ENCODE measurements around the gene SUPT16H.
"Not testable (repeated sequence)": the region's sequence is repeated elsewhere in the genome, so short reads cannot be mapped to it uniquely, and the experiment has no call there.

Gene SUPT16H

DNA sequence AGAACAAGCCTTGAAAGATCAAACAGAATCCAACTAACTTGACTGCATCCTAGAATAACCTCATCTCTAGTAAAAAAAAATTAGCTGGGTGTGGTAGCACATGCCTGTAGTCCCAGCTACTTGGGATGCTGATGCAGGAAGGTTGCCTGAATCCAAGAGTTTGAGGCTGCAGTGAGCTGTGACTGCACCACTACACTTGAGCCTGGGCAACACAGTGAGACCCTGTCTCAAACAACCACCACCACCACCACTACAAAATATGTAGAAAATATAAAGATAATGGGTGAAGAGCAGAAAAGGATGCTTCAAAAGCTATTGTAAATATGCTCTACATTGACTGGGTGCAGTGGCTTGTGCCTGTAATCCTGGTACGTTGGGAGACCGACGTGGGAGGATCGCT, 27.3 kb downstream of the SUPT16H start:
- DNase-seq = no peak

DNA sequence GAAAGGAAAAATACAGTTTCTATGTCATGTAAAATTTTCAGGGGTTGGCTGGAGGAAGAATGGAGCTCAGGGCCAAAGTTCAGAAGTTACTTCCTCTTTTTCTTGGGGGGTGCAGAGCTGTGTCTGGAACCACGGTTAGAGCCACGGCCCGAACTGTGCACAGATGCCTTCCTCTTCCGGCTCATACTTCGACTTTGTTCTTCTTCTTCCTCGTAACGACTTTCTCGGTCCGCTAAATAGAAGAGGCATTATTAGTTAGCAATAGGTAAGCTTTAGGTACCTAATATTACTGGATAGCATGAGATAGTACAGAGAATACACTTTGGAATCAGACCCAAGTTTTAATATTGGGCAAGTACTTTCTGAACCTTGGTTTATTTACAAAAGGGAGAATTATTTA, 31.2 kb downstream of the SUPT16H start:
- no peak for DNase-seq

DNA sequence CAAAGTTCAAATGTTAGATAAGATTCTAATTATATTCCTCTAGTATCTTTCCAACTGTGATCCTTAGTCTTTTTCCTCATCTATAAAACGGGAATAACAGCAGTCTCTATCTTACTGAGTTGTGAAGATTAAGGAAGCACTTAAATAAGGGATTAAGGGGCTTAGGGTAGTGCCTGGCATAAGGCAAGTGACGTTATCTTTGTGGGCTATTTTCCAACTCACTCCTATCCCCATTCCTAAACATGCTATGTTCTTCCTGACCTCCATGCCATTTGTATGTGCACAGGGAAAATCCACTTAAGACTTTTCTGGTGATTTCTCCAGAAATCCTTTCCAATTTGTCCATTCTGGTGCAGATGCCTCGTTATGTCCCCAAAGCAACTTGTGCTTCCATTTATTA, 33.3 kb downstream of the SUPT16H start:
- DNase-seq = no peak

DNA sequence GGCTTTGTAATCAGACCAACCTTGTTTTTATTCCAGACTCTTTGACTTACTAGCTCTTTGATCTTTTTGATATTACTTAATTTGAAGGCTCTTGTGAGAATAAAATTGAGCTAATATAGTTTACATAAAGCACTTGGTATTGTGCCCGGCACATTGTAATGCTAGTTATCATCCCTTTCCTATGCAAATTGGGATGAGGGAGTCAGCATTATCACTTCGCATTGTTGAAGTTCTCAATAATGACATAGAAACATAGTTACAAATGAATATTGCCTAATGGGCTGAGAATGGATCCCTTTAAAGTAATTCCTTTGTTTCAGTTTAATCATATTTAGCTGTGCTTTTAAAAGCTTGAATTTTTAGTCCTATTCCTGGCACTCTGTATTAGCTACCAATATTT, 36.6 kb downstream of the SUPT16H start:
- DNase-seq = no peak

DNA sequence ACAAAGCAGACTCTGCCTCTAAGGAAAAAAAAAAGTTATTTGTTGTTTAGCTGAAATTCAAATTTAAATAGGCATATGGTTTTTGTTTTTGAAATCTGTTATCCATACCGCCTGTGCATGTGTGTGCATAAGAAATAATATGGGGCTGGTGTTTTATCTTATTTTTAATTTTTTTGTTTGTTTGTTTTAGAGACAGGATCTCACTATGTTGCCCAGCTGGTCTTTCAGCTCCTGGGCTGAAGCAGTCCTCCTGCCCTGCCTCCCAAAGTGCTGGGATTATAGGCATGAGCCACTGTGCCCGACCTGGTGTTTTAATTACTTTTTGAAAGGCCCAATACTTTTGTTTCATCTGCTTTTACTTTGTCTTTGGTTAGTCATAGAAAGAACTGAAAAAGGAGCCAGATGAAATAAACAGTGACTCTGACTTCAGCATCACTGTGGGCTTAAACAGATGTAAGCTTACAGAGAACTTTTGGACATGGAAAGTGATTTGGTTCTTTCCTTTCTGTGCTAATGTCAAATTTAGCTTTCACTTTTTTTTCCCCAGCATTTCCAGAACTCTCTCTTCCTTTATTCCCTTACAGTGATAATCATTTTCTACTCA, 37.2 kb downstream of the SUPT16H start:
- DNase-seq = no peak

DNA sequence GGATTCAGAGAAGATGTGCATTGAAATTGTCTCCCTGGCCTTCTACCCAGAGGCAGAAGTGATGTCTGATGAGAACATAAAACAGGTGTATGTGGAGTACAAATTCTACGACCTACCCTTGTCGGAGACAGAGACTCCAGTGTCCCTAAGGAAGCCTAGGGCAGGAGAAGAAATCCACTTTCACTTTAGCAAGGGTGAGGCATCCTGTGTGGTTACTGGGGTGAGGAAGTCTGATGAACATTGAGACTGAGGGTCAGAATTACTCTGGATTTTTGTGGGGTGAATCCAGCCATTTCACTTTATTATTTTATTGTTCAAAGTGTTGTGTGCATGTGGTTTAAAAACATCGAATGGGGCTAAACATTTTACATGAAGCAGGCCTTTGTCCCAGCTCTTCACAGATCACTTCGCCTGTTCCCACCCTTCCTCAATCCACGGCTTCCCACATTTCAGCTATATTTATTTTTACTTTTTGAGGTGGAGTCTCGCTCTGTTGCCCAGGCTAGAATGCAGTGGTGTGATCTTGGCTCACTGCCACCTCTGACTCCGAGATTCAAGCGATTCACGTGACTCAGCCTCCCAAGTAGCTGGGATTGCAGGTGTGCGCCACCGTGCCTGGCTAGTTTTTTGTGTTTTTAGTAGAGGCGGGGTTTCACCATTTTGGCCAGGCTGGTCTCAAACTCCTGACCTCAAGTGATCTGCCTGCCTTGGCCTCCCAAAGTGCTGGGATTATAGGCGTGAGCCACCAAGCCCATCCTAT, 40.6 kb downstream of the SUPT16H start:
- DNase-seq = no peak

DNA sequence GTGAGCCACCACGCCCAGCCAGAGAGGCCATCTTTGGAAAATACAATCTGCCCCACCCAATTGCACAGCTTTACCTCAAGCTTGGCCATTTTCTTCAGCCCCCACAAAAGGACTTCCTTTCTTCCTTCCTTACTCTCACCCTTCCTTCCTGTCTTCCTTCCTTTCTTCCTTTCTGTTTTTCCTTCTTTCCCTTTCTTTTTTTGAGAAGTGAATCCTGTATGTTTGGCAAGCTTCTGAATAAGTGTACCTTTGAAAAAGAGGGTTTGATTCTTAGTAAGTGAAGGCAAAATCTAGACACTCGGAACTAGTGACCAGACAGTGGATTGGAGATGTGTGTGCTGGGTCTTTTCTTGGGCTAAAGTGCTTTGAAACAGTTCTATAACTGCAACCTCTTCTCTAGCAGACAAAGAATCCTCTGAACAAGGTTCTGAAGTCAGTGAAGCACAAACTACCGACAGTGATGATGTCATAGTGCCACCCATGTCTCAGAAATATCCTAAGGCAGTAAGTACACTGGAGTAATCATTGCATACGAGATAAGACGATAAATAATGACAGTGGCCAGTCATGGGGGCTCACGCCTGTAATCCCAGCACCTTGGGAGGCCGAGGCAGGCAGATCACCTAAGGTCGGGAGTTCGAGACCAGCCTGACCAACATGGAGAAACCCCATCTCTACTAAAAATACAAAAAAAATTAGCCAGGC, 49.5 kb downstream of the SUPT16H start:
- no peak for DNase-seq

DNA sequence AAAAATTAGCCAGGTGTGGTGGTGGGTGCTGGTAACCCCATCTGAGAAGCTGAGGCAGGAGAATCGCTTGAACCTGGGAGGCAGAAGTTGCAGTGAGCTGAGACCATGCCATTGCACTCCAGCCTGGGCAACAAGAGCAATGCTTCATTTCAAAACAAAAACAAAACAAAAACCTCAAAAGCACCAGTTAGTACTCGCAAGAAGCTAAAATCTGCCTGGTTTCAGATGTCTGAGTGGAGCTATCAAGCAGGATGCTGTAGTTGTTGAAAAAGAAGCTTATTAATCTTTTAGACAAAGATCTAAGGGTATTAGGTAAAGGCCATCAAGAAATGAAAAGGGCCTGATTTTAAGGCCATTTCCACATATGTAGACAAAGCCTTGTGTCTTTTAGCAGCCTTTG, 50.9 kb downstream of the SUPT16H start:
- no peak for DNase-seq

DNA sequence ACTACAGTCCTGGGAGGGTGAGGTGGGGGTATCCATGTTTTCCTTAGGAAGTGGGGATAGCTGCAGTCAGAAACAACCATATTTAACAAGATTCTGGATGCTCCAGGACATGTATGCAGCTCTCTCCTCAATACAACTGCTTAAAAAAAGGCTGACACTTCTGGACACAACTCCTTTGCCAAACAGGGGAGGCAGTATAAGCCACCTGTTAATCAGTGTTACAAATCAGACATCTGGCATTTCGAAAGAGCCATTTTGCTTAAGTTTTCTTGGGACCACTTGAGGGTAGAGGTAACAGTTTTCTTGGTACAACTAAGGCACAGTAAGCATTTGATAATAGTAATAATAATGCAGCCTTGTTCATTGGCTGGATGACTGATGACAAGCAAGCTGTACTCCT, 56.8 kb downstream of the SUPT16H start:
- DNase-seq = no peak

DNA sequence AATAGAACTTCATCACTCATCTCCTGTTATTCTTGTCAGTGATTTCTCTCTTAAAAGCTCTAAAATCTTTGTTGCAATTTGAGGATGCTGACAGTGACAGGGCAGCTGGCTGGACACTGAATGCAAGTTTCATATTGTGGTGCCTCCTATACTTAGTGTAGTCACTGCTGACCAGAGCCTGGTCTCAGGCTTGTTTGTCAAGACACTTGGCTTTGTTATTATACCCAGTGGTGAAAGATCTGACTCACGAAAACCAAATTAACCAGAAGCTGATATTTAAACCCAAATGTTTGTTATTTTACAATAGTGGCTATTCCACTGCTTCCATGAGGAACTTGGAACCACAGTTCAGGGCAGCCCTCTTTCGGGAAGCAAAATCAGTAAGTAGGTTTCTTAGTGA, 61.1 kb downstream of the SUPT16H start:
- DNase-seq = no peak

DNA sequence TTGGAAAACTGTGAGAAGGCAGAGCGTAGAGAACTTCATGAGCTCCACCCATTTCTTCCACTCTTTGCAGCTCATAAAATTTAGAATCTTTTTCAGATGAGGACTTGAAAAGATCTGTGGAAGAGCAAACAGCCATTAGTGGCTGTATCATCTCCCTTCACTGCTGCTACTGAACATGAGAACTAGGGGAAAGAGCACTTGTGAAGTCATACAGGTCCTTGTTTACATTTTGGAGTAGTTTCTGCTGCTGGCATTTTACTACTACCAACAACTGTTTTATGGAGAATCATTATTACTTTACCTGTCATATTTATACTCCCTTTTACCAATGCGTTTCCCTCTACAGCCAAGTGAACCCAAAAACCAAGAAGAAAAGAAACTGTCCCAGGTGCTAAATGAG, 62.9 kb downstream of the SUPT16H start:
- DNase-seq = no peak

DNA sequence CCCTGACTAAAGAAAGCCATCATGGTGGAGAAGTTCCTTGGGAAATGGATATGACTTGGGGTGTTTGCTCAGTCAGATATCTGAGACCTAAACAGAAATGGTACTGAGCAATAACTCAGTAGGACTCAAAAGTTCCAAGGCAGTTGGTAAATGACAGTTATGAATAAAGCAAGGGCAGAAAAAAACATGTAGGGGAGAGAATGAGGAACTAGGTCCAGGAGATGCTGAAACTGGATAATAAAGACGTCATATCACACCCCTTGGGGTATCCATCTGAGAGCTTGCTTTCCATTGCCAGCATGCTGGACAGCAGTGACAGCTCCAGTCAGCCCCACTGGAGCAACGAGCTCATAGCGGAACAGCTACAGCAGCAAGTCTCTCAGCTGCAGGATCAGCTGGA, 66.4 kb downstream of the SUPT16H start:
- DNase-seq = no peak

DNA sequence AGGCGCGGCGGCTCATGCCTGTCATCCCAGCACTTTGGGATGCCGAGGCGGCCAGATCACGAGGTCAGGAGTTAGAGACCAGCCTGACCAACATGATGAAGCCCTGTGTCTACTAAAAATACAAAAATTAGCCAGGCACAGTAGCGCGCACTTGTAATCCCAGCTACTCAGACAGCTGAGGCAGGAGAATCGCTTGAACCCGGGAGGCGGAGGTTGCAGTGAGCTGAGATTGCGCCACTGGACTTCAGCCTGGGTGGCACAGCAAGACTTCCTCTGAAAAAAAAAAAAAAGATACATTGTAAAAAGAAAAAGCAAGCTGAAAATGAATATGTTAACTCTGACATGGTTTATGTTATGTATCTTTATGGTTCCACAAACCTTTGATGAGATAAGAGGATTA, 70.3 kb downstream of the SUPT16H start:
- no peak for DNase-seq

DNA sequence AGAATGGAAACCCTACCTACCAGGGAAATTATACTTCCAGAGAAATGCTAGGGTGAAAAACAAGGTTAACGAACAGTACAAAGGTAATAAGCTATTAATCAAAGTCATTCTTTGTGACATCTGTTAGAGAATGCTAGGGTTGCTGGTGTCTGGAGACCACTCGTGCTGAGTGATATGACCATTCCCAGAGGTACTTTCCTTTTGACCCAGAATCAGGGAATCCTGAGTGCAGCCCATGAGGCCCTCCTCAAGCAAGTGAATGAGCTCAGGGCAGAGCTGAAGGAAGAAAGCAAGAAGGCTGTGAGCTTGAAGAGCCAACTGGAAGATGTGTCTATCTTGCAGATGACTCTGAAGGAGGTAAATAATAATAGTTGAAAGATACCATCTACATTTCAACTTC, 72.2 kb downstream of the SUPT16H start:
- no peak for DNase-seq

DNA sequence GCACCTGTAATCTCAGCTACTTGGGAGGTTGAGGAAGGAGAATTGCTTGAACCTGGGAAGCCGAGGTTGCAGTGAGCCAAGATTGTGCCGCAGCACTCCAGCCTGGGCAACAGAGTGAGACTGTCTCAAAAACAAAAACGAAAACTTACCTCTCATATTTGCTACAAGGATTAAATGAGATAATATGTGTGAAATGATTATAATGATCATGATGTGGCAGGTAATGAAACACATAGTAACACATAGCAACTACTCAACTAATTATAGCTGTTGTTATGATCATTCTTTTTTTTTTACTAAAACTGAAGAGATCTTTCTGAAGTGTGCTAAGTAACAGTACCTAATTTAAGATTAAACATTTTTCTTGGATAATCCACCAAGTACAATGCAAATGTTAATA, 73.9 kb downstream of the SUPT16H start:
- DNase-seq = no peak

DNA sequence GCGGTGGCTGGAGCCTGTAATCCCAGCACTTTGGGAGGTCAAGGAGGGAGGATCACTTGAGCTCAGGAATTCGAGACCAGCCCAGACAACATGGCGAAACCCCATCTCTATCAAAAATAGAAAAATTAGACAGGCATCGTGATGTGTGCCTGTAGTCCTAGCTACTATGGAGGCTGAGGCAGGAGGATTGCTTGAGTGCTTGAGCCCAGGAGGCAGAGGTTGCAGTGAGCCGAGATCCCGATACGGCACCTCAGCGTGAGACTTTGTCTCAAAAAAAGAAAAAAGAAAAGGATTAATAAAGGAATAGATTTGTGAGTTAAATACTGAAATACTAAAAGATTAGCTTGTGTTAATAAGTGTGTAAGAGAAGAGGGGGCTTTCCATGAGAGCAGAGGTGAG, 74.6 kb downstream of the SUPT16H start:
- DNase-seq = no peak

DNA sequence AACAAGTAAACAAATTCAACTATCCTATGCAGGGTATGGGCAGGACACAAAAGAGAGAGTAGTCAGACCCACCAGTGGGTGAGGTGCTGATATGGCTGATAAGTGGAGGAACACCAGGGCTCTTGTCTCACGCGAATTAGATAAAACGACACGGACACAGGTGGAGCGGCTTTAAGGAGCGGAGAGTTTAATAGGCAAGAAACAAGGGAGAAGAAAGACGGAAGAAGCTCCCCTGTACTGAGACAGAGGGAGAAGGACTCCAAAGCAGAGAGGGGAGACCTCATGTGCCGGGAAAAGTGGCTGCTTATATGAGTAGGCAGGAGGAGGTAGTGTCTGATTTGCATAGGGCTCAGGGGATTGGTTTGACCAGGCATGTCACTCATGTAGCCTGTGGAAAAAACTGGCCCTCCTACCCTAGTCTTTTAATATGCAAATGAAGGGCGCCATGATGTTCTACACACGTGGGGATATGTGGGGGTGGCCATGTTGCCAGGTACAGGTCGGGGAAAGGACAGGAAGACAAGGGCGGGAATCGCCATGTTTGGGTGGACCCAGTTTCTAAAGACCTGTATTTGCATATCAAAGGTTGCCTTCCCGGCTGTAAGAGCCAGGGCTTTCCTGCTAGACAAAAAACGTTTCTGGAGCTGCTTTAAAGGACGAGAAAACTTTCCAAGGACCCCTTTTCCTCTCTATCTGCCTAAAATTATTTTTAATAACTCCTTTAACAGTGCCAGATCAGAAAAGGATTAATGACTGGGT, 75.2 kb downstream of the SUPT16H start:
- peak; percentile 94 for DNase-seq

DNA sequence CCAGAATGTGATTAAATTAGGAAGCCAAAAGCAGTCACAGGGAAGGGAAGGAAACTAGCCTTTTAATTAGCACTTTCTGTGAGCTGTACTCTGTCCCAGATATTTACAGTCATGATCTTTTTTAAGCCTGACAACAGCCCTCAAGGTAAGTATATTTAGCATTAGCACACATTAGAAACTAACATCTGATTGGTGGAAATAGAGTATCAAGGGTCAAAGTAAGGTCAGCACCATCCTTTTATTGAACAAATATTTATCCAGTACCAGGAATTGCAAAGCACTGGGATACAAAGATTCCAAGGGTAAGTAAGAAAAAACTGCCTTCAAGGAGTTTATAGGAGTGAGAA, 75.7 kb downstream of the SUPT16H start:
- no peak for DNase-seq

DNA sequence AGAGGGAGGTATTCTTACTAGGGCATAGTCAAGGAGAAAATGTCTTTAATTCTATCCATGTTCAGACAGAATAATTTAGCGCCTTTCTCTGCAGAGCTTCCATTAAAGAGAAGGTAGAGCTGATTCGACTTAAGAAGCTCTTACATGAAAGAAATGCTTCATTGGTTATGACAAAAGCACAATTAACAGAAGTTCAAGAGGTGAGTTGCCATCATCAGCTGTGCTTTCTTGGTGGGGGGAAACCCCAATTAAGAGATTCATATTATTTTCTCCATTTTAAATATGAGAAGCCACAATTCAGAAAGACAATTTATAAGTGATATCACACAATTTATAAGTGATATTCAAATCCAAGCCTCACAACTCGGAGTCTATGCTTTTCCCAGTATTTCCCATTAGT, 76.2 kb downstream of the SUPT16H start:
- DNase-seq = no peak

DNA sequence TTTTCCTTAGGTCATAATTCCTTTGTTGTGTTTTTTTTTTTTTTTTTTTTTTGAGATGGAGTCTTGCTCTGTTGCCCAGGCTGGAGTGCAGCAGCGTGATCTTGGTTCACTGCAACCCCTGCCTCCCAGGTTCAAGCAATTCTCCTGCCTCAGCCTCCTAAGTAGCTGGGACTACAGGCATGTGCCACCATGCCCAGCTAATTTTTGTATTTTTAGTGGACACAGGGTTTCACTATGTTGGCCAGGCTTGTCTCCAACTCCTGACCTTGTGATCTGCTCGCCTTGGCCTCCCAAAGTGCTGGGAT, 81.0 kb downstream of the SUPT16H start:
- not testable (repeated sequence) for DNase-seq

DNA sequence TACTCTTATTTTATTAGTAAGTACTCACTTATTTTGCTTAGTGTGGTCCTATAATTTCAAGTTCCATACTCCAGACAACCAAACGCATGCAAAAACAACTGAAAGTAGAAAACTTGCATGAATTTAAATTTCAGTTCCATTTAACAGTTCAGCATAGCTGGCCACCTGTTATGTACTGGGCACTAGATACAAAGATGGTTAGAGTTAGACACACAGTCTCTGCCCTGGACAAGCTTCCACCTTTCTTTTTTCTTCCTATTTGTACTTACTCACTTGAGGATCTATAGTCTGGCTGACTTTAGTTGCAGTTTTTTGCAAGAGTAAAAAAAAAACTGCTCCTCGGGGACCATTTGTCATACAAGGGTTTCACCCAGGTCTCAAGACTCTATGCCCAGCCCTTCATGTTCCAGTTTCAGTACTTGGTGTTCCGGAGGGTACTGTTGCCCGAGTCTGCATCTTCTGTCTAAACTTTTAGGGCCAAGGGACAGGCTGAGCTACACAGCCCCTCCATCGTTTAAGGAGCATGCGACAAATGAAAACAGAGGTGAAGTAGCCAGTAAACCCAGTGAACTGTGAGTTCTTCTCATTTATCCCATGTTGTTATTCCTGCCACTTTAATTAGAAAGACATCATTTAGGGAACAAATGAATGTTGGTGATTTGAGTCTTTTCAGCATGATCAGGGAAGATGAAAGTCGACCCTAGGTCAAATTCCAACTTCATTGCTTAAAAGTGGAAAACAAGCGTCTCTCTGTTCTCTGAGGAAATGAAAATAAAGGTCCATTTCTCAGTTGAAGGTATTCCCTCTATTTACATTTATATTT, 81.6 kb downstream of the SUPT16H start:
- no peak for DNase-seq
